GM12872 (cell line): Measurements from ENCODE around the gene CNTN4.

ENCODE experiments used
- TF ChIP-seq, protein P1 (sequence below): IDR thresholded peaks from 3 replicates; pipeline ENCODE4 v1.5.1; 2011; ENCODE audit warnings: low read depth, mild to moderate bottlenecking, low read length, moderate library complexity; ENCODE audit not compliant: insufficient read depth

The CNTN4 gene

DNA sequence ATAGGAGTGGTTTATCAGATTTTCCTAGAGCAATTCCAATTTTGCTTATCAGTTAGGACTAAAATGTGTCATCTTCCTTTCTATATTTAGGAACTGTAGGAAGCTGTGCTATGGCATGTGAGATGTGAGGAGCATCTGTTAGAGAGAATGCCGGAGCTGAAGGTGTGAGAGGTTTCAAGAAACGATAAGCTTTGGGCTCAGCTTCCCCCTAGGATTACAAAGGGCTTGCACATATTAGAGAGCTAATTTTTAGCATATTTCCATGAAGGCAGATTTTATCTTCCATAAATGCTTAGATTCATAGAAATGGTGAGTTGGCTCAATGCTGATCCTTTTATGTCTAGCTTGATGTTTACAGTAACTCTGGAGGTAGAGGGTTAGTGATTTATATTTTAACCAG lies 120.2 kb downstream of the CNTN4 start:
- TF ChIP-seq, protein P1, sequence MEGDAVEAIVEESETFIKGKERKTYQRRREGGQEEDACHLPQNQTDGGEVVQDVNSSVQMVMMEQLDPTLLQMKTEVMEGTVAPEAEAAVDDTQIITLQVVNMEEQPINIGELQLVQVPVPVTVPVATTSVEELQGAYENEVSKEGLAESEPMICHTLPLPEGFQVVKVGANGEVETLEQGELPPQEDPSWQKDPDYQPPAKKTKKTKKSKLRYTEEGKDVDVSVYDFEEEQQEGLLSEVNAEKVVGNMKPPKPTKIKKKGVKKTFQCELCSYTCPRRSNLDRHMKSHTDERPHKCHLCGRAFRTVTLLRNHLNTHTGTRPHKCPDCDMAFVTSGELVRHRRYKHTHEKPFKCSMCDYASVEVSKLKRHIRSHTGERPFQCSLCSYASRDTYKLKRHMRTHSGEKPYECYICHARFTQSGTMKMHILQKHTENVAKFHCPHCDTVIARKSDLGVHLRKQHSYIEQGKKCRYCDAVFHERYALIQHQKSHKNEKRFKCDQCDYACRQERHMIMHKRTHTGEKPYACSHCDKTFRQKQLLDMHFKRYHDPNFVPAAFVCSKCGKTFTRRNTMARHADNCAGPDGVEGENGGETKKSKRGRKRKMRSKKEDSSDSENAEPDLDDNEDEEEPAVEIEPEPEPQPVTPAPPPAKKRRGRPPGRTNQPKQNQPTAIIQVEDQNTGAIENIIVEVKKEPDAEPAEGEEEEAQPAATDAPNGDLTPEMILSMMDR: no peak

DNA sequence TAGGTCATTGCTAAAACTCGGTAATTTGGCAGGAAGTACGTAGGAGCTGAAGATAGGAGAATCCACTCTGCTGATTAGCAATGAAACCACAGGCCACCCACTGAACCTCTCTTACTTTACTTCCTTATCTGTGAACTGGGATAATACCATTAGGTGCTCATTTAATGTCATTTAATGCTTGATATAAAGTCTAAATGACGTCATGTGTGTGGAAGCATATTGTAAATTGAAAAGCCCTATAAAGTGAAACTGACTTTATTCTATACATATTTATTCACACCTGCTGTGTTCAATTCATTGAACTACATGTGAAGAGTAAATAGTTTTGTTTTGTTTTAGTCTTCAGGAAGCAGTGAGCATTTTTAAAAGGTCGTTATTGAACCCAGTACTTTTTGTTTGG lies 137.5 kb downstream of the CNTN4 start:
- TF ChIP-seq, protein P1: no peak

DNA sequence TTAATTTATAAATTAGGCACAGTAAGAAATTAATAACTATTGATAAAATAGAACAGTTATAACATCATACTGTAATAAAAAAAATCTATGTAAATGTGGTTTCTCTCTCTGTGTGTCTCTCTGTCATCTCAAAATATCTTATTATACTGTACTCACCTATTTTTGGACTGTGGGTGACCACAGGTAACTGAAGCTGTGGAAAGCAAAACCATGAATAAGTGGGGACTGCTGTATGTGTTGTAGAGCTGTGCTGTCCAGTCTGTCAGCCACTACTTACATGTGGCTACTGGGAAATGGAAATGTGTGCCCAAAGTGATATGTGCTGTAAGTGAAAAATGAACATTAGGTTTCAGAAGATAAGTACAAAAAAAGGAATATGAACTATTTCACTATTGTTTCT lies 145.5 kb downstream of the CNTN4 start:
- TF ChIP-seq, protein P1: no peak

DNA sequence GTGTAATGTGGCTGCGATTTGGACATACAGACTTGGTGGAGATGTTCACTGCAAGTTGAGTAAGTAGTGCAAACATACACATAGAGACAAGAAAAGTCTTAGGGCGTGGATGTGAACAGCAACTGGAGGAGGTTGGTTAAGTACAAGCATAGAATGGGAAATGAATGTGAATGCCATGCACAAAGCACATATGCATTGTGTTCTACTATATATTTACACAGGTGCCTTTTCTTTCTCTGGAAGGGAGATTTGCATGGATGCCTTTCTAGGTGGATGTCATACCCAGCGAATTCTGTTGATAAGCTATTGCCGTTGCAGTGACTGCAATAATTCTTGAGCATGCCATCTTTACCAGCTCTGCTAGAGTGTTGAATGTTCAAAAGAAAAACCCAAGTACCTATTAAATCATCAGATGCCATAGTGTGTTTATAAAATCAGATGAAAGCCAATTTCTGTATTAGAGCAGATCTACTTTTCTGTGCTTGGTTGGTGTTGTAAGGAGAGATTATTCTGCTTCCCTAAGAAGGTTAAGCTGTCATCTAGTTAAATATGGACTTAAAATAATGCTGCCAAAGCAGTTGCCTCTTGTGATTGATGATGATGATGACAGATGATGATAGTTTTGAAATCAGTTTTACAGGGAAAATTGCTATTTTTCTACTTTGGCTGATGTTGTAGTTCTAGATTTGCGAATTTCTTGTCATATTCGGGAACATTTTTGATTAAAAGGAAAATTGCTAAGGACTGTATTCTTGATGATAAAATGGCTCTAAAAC lies 148.4 kb downstream of the CNTN4 start:
- TF ChIP-seq, protein P1: no peak

DNA sequence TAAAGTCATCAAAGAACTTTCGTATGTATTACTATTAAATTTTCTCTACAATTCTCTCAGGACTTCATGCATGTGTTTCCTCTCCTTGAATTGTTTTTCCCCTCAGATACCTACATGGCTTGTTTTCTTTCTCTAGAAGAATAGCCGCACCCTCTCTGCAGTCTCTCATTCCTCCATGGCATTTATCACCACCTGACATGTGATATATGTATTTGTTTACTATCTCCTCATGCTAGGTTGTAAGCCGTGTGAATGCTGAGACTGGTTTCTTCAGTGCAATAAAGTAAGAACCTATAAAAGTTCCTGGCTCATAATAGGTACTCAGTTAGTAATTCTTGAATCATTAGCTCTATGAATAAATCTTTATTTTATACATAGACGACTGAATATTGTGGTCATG lies 149.2 kb downstream of the CNTN4 start:
- TF ChIP-seq, protein P1: no peak

DNA sequence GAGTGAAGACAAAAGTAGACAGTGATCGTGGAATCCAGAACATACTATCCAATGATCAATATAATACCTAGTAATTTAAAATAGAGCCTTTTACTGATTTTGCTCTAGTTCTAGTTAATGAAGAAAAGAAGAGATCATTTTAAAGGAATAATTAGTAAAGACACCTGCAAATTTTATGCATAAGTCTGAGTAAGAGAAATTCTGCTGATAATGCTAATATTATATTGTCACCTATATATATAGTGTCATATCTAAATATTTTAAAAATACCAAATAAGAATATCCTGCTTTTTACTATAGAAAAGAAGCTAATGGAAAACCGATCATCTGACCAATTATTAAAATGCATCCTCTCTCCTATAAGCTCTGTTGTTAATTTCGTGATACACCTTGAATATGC lies 152.1 kb downstream of the CNTN4 start:
- TF ChIP-seq, protein P1: no peak

DNA sequence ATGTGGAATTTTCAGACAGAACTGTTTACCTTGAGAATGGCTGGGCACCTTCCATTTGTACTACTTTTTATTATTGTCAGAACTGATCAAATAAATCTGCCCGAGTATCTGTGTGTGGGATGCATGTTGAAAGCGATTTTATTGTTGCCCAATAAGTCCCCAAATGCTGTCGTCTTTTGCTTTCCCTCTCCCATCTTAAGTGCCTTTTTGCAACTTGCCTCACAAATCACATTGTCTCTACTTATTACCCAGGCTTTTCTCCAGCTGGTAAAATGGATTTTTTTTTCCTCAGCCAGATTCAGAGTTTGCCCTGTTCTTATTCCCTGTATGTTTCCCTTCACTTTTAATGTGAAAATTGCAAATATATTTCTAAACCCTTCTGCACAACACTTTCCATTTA lies 163.1 kb downstream of the CNTN4 start:
- TF ChIP-seq, protein P1: no peak
